Kidney (tissue), 22 donors: Measurements from ENCODE around the gene SYNC. TPM values are rescaled to one million over a fixed set of nuclear protein-coding genes. Genes with fewer than 3 reads are reported as not detected.

Experiments
- DNase-seq, 5 donors: peaks; one replicate each; pipeline ENCODE4 v3.0.0-alpha.2; 2013 to 2020
- FAIRE-seq: peaks from 2 replicates; lab custom pipeline; 2012; peaks lifted over from hg19 to GRCh38; lab: Jason Lieb, UNC
- H3K27ac ChIP-seq, 2 donors: one replicate each; pipeline ENCODE4 v1.7.0; 2013; ENCODE audit warnings: low read depth in 2 of 2, low read length in 2 of 2, inconsistent platforms in 1 of 2
- H3K27me3 ChIP-seq: one replicate; pipeline ENCODE4 v1.7.1; 2013; ENCODE audit warnings: low read length, inconsistent platforms; ENCODE audit not compliant: control insufficient read depth, insufficient read depth
- H3K36me3 ChIP-seq, 3 donors: one replicate each; pipeline versions ENCODE4 v1.7.0 to v1.7.1; 2013; ENCODE audit warnings: low read length in 3 of 3, control low read depth in 1 of 3, inconsistent platforms in 1 of 3; ENCODE audit not compliant: insufficient read depth in 3 of 3, control insufficient read depth in 2 of 3
- H3K4me1 ChIP-seq, 3 donors: one replicate each; pipeline versions ENCODE4 v1.7.0 to v1.7.1; 2013; ENCODE audit warnings: low read length in 3 of 3, inconsistent platforms in 1 of 3, low read depth in 1 of 3; ENCODE audit not compliant: control insufficient read depth in 2 of 3, insufficient read depth in 2 of 3
- H3K4me3 ChIP-seq, 3 donors: one replicate each; pipeline versions ENCODE4 v1.7.0 to v1.8.1; 2013; ENCODE audit warnings: low read length in 3 of 3, control low read depth in 1 of 3, inconsistent platforms in 1 of 3
- H3K9ac ChIP-seq, 3 donors: one replicate each; pipeline versions ENCODE4 v1.7.0 to v1.7.1; 2013; ENCODE audit warnings: low read length in 3 of 3, control low read depth in 1 of 3, inconsistent platforms in 1 of 3
- H3K9me3 ChIP-seq, 3 donors: one replicate each; pipeline versions ENCODE4 v1.7.0 to v1.7.1; 2013; ENCODE audit warnings: low read length in 3 of 3, control low read depth in 1 of 3, inconsistent platforms in 1 of 3; ENCODE audit not compliant: control insufficient read depth in 2 of 3, insufficient read depth in 1 of 3
- CTCF ChIP-seq: IDR thresholded peaks from 3 replicates; pipeline ENCODE4 v1.5.1; 2012; ENCODE audit warnings: mild to moderate bottlenecking, moderate library complexity, borderline replicate concordance; ENCODE audit not compliant: insufficient read depth; ENCODE audit errors: extremely low read depth
- intact Hi-C: fragments of 100-400 bp; cut with DNase I; formaldehyde crosslinking; loops from one replicate; pipeline ENCODE4 v1.11.1; 2022
- long read RNA-seq, 10 donors: library from polyadenylated mRNA in 1 of 10; unstranded in 1 of 10; transcript quantifications; one replicate each; pipeline ENCODE4 v2.0.0 and lab custom pipeline, GENCODE V29; 2021 to 2026
- polyA plus RNA-seq: library from polyadenylated mRNA; stranded (reverse); fragments of 350-450 nt; fragmentation: Illumina TruSeq; extraction: RNeasy Lipid Tissue Mini Kit (QIAGEN cat#74804); gene quantifications from one replicate; pipeline ENCODE4 v1.2.3, GENCODE V29; 2014; ENCODE audit warnings: low read depth, low replicate concordance; ENCODE audit not compliant: insufficient read depth
- total RNA-seq: library from RNA; stranded (reverse); fragmentation: NEBNext Ultra II Directional; extraction: Animal tissue kit (Norgen Biotek cat#: 25700); gene quantifications from one replicate; pipeline ENCODE4 v1.2.1, GENCODE V29; 2021
- donor health status: control.
- donor health status: control.
- donor health status: control.
- donor health status: control.
- donor health status: control.
- donor health status: DM: yes; HTN: yes; CAD: no.
- donor health status: Normal renal cell carcinoma (clear cell type).

Gene SYNC
- total RNA-seq (5.5 TPM), polyA plus RNA-seq (1.4 TPM)
- long read RNA-seq, donor 1 = 0 reads
- long read RNA-seq, donor 2 = 0 reads
- long read RNA-seq, donor 3, partial matches to known transcripts = 0 of 1 reads
- long read RNA-seq, donor 3, other reads (novel, unspliced or antisense) = 0 of 1 reads
- long read RNA-seq, donor 4, partial matches to known transcripts = 0 of 2 reads
- long read RNA-seq, donor 4, other reads (novel, unspliced or antisense) = 0 of 2 reads
- long read RNA-seq, donor 5 = 0 reads
- long read RNA-seq, donor 6 = 0 reads
- long read RNA-seq, donor 7, transcript SYNC-202 (5 exons, 3,398 nt) = major isoform, 5 of 25 reads
- long read RNA-seq, donor 7, transcript SYNC-201 (4 exons, 1,824 nt) = major isoform, 5 of 25 reads
- long read RNA-seq, donor 7, partial matches to known transcripts = 0 of 25 reads
- long read RNA-seq, donor 7, other reads (novel, unspliced or antisense) = 15 of 25 reads
- long read RNA-seq, donor 8, partial matches to known transcripts = 0 of 1 reads
- long read RNA-seq, donor 8, other reads (novel, unspliced or antisense) = 0 of 1 reads
- long read RNA-seq, donor 9 = 0 reads
- long read RNA-seq, donor 10, partial matches to known transcripts = 107 of 107 reads
- long read RNA-seq, donor 10, other reads (novel, unspliced or antisense) = 0 of 107 reads

- no peak within 1 kb of the TSS for H3K27ac ChIP-seq
- peak within 1 kb of the TSS; percentile 18 to 59 (median 26) for H3K4me3 ChIP-seq
- no peaks in the 10 kb centered on the region for H3K36me3 ChIP-seq
- H3K9me3 ChIP-seq = no peaks in the 10 kb centered on the region
- peak within 1 kb of the TSS; percentile 18 to 71 (median 32) for H3K9ac ChIP-seq
- H3K27me3 ChIP-seq = no peaks in the 10 kb centered on the region
- intact Hi-C loops = no loop called here
- FAIRE-seq (no peak), DNase-seq (peak; percentile 37 to 82 (median 66))
- H3K4me1 ChIP-seq = peaks cover 0 to 10% (median 6%) of the 10 kb centered on the region in 3 donors
- TF ChIP-seq CTCF = no peak
Measured at GRCh38 chr1:32702599-32703478, at the start of gene SYNC. SYNC (minus strand) TSS chr1:32702770; CDS start chr1:32702660, 110 bp downstream.

- no peak overlapping the region for H3K27ac ChIP-seq
- H3K9ac ChIP-seq = no peak overlapping the region
- intact Hi-C loops = no loop called here
- no peak overlapping the region for H3K4me3 ChIP-seq
- FAIRE-seq (no peak), DNase-seq (peak in 1 of 5 donors; percentile 19)
- no peaks in the 10 kb centered on the region for H3K36me3 ChIP-seq
- H3K9me3 ChIP-seq = no peaks in the 10 kb centered on the region
- no peaks in the 10 kb centered on the region for H3K27me3 ChIP-seq
- peaks cover 0 to 11% (median 3%) of the 10 kb centered on the region in 3 donors for H3K4me1 ChIP-seq
- no peak for TF ChIP-seq CTCF
Measured at GRCh38 chr1:32749771-32750170, 47.2 kb upstream of the SYNC start.

- H3K4me3 ChIP-seq = no peak overlapping the region
- no peaks in the 10 kb centered on the region for H3K36me3 ChIP-seq
- H3K9ac ChIP-seq = no peak overlapping the region
- TF ChIP-seq CTCF = no peak
- no peak for FAIRE-seq
- DNase-seq = peak in 1 of 5 donors; percentile 25
- H3K27me3 ChIP-seq = no peaks in the 10 kb centered on the region
- H3K9me3 ChIP-seq = no peaks in the 10 kb centered on the region
- H3K4me1 ChIP-seq = peaks cover 0 to 9% (median 3%) of the 10 kb centered on the region in 3 donors
- intact Hi-C loops = no loop called here
- H3K27ac ChIP-seq = no peak overlapping the region
Measured at GRCh38 chr1:32749332-32749731, 46.8 kb upstream of the SYNC start.
